Small intestine (tissue), 7 donors: ENCODE results near the gene C2CD2. TPM values are rescaled to one million over a fixed set of nuclear protein-coding genes. Genes with fewer than 3 reads are reported as not detected.

Experiments used
- DNase-seq, 2 donors: peaks; one replicate each; pipeline versions ENCODE4 v3.0.0 to v3.0.0-alpha.2; 2013
- FAIRE-seq: peaks from 2 replicates; lab custom pipeline; 2012; peaks lifted over from hg19 to GRCh38; lab: Jason Lieb, UNC
- H3K27ac ChIP-seq, 3 donors: one replicate each; pipeline ENCODE4 v1.5.1; 2013; ENCODE audit warnings: low read length in 2 of 3, mild to moderate bottlenecking in 2 of 3, control low read depth in 1 of 3, inconsistent platforms in 1 of 3, low read depth in 1 of 3, moderate library complexity in 1 of 3
- H3K27me3 ChIP-seq, 3 donors: one replicate each; pipeline ENCODE4 v1.6.1; 2013; ENCODE audit warnings: low read length in 3 of 3, inconsistent platforms in 1 of 3; ENCODE audit not compliant: control insufficient read depth in 3 of 3, insufficient read depth in 3 of 3
- H3K36me3 ChIP-seq, 3 donors: one replicate each; pipeline ENCODE4 v1.6.1; 2013; ENCODE audit warnings: low read length in 3 of 3, inconsistent platforms in 1 of 3, low read depth in 1 of 3, mild to moderate bottlenecking in 1 of 3, moderate library complexity in 1 of 3; ENCODE audit not compliant: control insufficient read depth in 3 of 3, insufficient read depth in 2 of 3
- H3K4me1 ChIP-seq, 3 donors: one replicate each; pipeline ENCODE4 v1.6.1; 2013; ENCODE audit warnings: low read length in 2 of 3, inconsistent platforms in 1 of 3, low read depth in 1 of 3, mild to moderate bottlenecking in 1 of 3, moderate library complexity in 1 of 3; ENCODE audit not compliant: control insufficient read depth in 3 of 3, insufficient read depth in 2 of 3
- H3K4me3 ChIP-seq, 3 donors: one replicate each; pipeline ENCODE4 v1.5.1; 2013; ENCODE audit warnings: low read length in 3 of 3, control low read depth in 1 of 3, inconsistent platforms in 1 of 3, low read depth in 1 of 3, mild to moderate bottlenecking in 1 of 3, moderate library complexity in 1 of 3
- H3K9me3 ChIP-seq, 2 donors: one replicate each; pipeline ENCODE4 v1.6.1; 2013; ENCODE audit warnings: low read depth in 1 of 2, low read length in 1 of 2; ENCODE audit not compliant: control insufficient read depth in 2 of 2, insufficient read depth in 1 of 2
- WGBS, 3 donors: extraction: QIAGEN DNeasy Blood & Tissue Kit; methylation state at CpG; one replicate each; pipeline ENCODE4 v1.1.7; 2013; 5-methylcytosine and 5-hydroxymethylcytosine counted together
- polyA plus RNA-seq, 4 donors: library from polyadenylated mRNA; stranded (reverse) in 3 of 4; unstranded in 1 of 4; fragments of 200-250 nt in 3 of 4; fragments of 120-200 nt in 1 of 4; gene quantifications; one replicate each; pipeline versions ENCODE4 v1.2.1 to v1.2.3, GENCODE V29; 2013
- donor health status: healthy with polysubstance abuse.
- donor health status: control.
- donor health status: control.
- donor health status: Bipolar disorder and iron deficiency.
- donor health status: healthy.

Gene C2CD2
- polyA plus RNA-seq, 4 donors: 2.2 to 11.1 (median 6.7) TPM

DNA sequence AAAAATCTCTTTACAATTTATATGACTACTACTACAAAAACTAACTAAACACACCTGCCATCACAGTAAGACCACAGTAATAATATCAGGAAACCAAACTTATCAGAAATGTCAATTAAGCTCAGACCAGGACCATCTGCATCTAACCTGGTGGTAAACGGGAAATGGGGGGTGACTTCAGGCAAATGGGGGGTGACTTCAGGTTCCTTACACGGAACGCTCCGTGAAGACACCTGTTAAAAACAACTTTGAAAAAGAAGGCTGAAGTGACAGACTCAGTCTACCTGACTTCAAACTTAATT is 90.4 kb downstream of the C2CD2 start:
- Histone ChIP-seq H3K36me3 (peaks cover 0 to 21% (median 0%) of the 10 kb centered on the region in 3 donors), H3K27me3 (no peaks in the 10 kb centered on the region), H3K4me3 (no peak overlapping the region), H3K27ac (no peak overlapping the region), H3K9me3 (no peaks in the 10 kb centered on the region), H3K4me1 (peaks cover 0 to 7% (median 2%) of the 10 kb centered on the region in 3 donors)
- WGBS, 3 donors: 82 to 93% (median 86%) methylated on average over 4 of the region's 4 CpGs
- DNase-seq (no peak), FAIRE-seq (no peak)

- WGBS, 3 donors: 91 to 96% (median 91%) methylated on average over 17 of the region's 17 CpGs
- H3K27me3 ChIP-seq: no peaks in the 10 kb centered on the region
- H3K27ac ChIP-seq: no peak overlapping the region
- no peak overlapping the region for H3K4me3 ChIP-seq
- FAIRE-seq (no peak), DNase-seq (no peak)
- peaks cover 0 to 33% (median 0%) of the 10 kb centered on the region in 3 donors for H3K36me3 ChIP-seq
- H3K9me3 ChIP-seq: no peaks in the 10 kb centered on the region
- peaks cover 0 to 7% (median 2%) of the 10 kb centered on the region in 3 donors for H3K4me1 ChIP-seq
These were observed 91.8 kb downstream of the C2CD2 start for GRCh38 chr21:41861987-41862386.

- H3K4me3 ChIP-seq: no peak overlapping the region
- H3K27ac ChIP-seq: no peak overlapping the region
- H3K4me1 ChIP-seq: peaks cover 0 to 1% (median 0%) of the 10 kb centered on the region in 3 donors
- FAIRE-seq (no peak), DNase-seq (no peak)
- 89 to 93% (median 90%) methylated on average over 4 of the region's 4 CpGs for WGBS, 3 donors
- H3K27me3 ChIP-seq: no peaks in the 10 kb centered on the region
- H3K36me3 ChIP-seq: peaks cover 0 to 40% (median 0%) of the 10 kb centered on the region in 3 donors
- H3K9me3 ChIP-seq: no peaks in the 10 kb centered on the region
These were observed 92.6 kb downstream of the C2CD2 start for GRCh38 chr21:41861255-41861654.

DNA sequence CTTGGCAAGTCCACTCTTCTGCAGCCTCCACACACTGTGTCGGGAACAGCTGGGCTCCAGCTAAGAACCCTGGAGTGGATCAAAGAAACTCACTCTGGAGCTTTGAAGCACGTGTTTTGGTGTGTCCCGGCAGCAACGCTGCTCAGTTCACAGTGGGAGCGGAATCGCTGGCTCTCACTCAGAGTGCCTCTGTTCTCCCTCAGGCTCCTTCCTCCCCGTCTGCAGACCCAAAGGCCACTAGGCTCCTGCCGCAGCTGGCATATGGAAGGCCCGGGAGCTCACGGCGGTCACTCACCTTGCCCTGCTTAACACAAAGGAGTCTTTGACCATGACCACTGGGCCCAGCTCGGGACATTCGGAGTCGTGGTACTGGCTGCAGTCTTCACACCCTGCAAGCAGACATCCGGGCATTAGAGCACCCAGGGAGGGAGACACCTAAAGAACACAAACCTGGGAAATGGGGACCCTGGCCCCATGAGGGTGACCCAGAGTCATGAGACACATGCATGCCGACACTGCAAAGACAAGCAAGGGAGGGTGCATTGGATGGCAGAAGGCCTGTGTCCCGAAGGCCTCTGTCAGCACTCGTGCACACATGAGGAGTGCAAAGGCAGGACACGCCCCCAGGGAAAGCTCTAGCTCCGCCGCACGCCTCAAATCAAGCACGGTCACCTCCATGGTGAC is 94.4 kb downstream of the C2CD2 start:
- no peak for DNase-seq
- no peaks in the 10 kb centered on the region for H3K4me1 ChIP-seq
- peaks cover 0 to 52% (median 2%) of the 10 kb centered on the region in 3 donors for H3K36me3 ChIP-seq
- H3K9me3 ChIP-seq: no peaks in the 10 kb centered on the region
- H3K27ac ChIP-seq: no peak overlapping the region
- FAIRE-seq: no peak
- H3K4me3 ChIP-seq: no peak overlapping the region
- 96% methylated on average over 23 of the region's 23 CpGs for WGBS, 3 donors
- no peaks in the 10 kb centered on the region for H3K27me3 ChIP-seq

DNA sequence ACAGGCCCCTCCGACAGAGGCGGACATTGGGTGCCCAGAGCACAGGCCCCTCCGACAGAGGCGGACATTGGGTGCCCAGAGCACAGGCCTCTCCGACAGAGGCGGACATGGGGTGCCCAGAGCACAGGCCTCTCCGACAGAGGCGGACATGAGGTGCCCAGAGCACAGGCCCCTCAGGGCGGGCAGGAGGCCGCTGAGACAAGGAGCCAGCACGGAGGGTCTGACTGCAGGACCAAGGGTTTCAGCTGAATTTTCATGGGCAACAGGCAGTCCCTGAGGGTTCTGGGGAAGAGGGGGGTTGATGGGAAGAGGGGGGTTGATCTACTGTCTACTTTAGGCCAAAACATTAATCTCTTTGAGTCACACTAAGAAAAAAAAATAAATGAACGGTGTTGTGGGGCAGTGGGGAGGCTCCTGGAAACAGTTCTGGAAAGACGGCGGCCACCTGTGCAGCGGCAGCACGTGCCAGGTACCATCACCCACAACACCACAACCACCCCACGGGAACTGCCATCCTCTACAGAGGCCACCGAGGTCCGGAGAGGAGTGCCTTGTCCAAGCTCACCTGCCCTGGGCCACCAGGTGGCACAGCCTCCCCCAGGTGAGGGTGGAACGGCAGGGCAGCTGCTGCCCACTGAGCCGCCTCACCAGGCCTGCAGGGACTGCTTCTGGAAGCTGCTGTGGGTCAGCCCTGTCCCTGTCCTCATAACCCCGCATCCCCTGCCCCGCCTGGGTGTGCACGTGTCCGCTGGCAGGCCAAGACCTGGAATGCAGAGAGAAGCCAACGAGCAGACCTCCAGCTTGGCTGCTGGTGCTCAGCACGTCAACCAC is 95.1 kb downstream of the C2CD2 start:
- no peaks in the 10 kb centered on the region for H3K27me3 ChIP-seq
- WGBS, 3 donors: 94 to 96% (median 95%) methylated on average over 22 to 27 of the region's 27 CpGs
- no peaks in the 10 kb centered on the region for H3K9me3 ChIP-seq
- H3K27ac ChIP-seq: no peak overlapping the region
- peaks cover 0 to 60% (median 2%) of the 10 kb centered on the region in 3 donors for H3K36me3 ChIP-seq
- DNase-seq (no peak), FAIRE-seq (no peak)
- no peak overlapping the region for H3K4me3 ChIP-seq
- no peaks in the 10 kb centered on the region for H3K4me1 ChIP-seq

- Histone ChIP-seq H3K4me1 (no peaks in the 10 kb centered on the region), H3K27ac (no peak overlapping the region), H3K4me3 (no peak overlapping the region), H3K27me3 (no peaks in the 10 kb centered on the region), H3K9me3 (no peaks in the 10 kb centered on the region), H3K36me3 (peaks cover 2 to 66% (median 3%) of the 10 kb centered on the region in 3 donors)
- WGBS, 3 donors: 94 to 96% (median 96%) methylated on average over 14 of the region's 14 CpGs
- no peak for FAIRE-seq
- DNase-seq: no peak
These were observed 96.0 kb downstream of the C2CD2 start for GRCh38 chr21:41857771-41858300.

GRCh38 chr21:41856572-41856971 is 97.2 kb downstream of the C2CD2 start:
- Histone ChIP-seq H3K9me3 (no peaks in the 10 kb centered on the region), H3K27me3 (no peaks in the 10 kb centered on the region), H3K4me1 (no peaks in the 10 kb centered on the region), H3K36me3 (peaks cover 3 to 72% (median 6%) of the 10 kb centered on the region in 3 donors), H3K27ac (no peak overlapping the region), H3K4me3 (no peak overlapping the region)
- DNase-seq (no peak), FAIRE-seq (no peak)
- WGBS, 3 donors: 86 to 93% (median 90%) methylated on average over 10 of the region's 10 CpGs

- no peaks in the 10 kb centered on the region for H3K27me3 ChIP-seq
- FAIRE-seq (no peak), DNase-seq (no peak)
- no peaks in the 10 kb centered on the region for H3K4me1 ChIP-seq
- H3K4me3 ChIP-seq: no peak overlapping the region
- no peak overlapping the region for H3K27ac ChIP-seq
- no peaks in the 10 kb centered on the region for H3K9me3 ChIP-seq
- peaks cover 3 to 78% (median 6%) of the 10 kb centered on the region in 3 donors for H3K36me3 ChIP-seq
- 93 to 98% (median 95%) methylated on average over 30 to 31 of the region's 31 CpGs for WGBS, 3 donors
These were observed 99.3 kb downstream of the C2CD2 start for GRCh38 chr21:41854426-41854995.
